IMR-90 (cell line): ENCODE data around the gene FMN2. TPM values are rescaled to one million over a fixed set of nuclear protein-coding genes. Genes with fewer than 3 reads are reported as not detected.

Source experiments
- ATAC-seq: fragments of 200-7000 bp; cut with Tn5 transposase; 2 replicates; pipeline ENCODE4 v1.9.1; 2020; ENCODE audit warnings: low read depth, mild to moderate bottlenecking, moderate library complexity
- BruUV-seq: library from RNA; stranded (reverse); fragments of 400-500 nt; replicated peaks from 2 replicates; lab custom pipeline; 2021; lab: Mats Ljungman, UMichigan
- CTCF ChIA-PET: fragments of 300-600 bp; formaldehyde crosslinking; extraction: SDS; loops from one replicate; lab custom pipeline; 2021; ENCODE audit warnings: antibody characterized with exemption; lab: Yijun Ruan, JAX
- POLR2A ChIA-PET: fragments of 300-600 bp; sonication (Branson Sonifier 250); formaldehyde crosslinking; loops from one replicate; lab custom pipeline; 2022; ENCODE audit warnings: antibody characterized with exemption; ENCODE audit not compliant: unreplicated experiment; lab: Charles Lee
- DNase-seq: peaks from one replicate; pipeline ENCODE4 v3.0.0; 2013
- H2AFZ ChIP-seq: replicated peaks from 2 replicates; pipeline ENCODE3; 2013; ENCODE audit warnings: low read length, mild to moderate bottlenecking; ENCODE audit not compliant: poor library complexity
- H2AK5ac ChIP-seq: 2 replicates; pipeline ENCODE4 v1.6.1; 2013; ENCODE audit warnings: low read depth, low read length, inconsistent platforms
- H2AK9ac ChIP-seq: replicated peaks from 2 replicates; pipeline ENCODE3; 2013; ENCODE audit warnings: mild to moderate bottlenecking, low read depth, low read length, moderate library complexity; ENCODE audit not compliant: poor library complexity
- H2BK120ac ChIP-seq: 2 replicates; pipeline ENCODE4 v1.6.1; 2013; ENCODE audit warnings: low read depth, low read length, inconsistent platforms
- H2BK15ac ChIP-seq: 3 replicates; pipeline ENCODE4 v1.6.1; 2013; ENCODE audit warnings: low read depth, low read length, inconsistent platforms
- H2BK20ac ChIP-seq: 2 replicates; pipeline ENCODE4 v1.6.1; 2013; ENCODE audit warnings: low read depth, mild to moderate bottlenecking, inconsistent platforms, low read length, moderate library complexity
- H2BK5ac ChIP-seq: 2 replicates; pipeline ENCODE4 v1.6.1; 2013; ENCODE audit warnings: mild to moderate bottlenecking, low read depth, low read length, inconsistent platforms; ENCODE audit not compliant: poor library complexity, severe bottlenecking
- H3K14ac ChIP-seq: replicated peaks from 2 replicates; pipeline ENCODE4 v1.6.1; 2013; ENCODE audit warnings: low read depth, low read length, inconsistent platforms
- H3K18ac ChIP-seq: 2 replicates; pipeline ENCODE4 v1.6.1; 2013; ENCODE audit warnings: low read depth, low read length, control low read depth
- H3K23ac ChIP-seq: 2 replicates; pipeline ENCODE4 v1.6.1; 2013; ENCODE audit warnings: low read depth, low read length, inconsistent platforms
- H3K27ac ChIP-seq: 2 replicates; pipeline ENCODE4 v1.5.1; 2013; ENCODE audit warnings: mild to moderate bottlenecking, control low read depth, low read length; ENCODE audit not compliant: insufficient read depth
- H3K27me3 ChIP-seq: 2 replicates; pipeline ENCODE4 v1.6.1; 2013; ENCODE audit warnings: low read length; ENCODE audit not compliant: control insufficient read depth, insufficient read depth
- H3K36me3 ChIP-seq: 2 replicates; pipeline ENCODE4 v1.6.1; 2013; ENCODE audit warnings: low read length, mixed read lengths; ENCODE audit not compliant: control insufficient read depth, insufficient read depth
- H3K4ac ChIP-seq: 2 replicates; pipeline ENCODE4 v1.6.1; 2013; ENCODE audit warnings: low read depth, low read length, inconsistent platforms
- H3K4me1 ChIP-seq: 2 replicates; pipeline ENCODE4 v1.6.1; 2013; ENCODE audit warnings: low read length, mixed read lengths; ENCODE audit not compliant: control insufficient read depth, insufficient read depth
- H3K4me2 ChIP-seq: 2 replicates; pipeline ENCODE4 v1.6.1; 2013; ENCODE audit warnings: low read depth, mild to moderate bottlenecking, control low read depth, low read length, moderate library complexity
- H3K4me3 ChIP-seq: 2 replicates; pipeline ENCODE4 v1.5.1; 2013; ENCODE audit warnings: low read depth, mild to moderate bottlenecking, control low read depth, low read length, moderate library complexity; ENCODE audit not compliant: insufficient read depth
- H3K56ac ChIP-seq: 2 replicates; pipeline ENCODE4 v1.6.1; 2013; ENCODE audit warnings: low read length, inconsistent platforms; ENCODE audit not compliant: insufficient read depth; ENCODE audit errors: extremely low read depth
- H3K79me1 ChIP-seq, 2 experiments: 2 replicates each; pipeline ENCODE4 v1.6.1; 2013; ENCODE audit warnings: low read length in 2 of 2, inconsistent platforms in 1 of 2, low read depth in 1 of 2
- H3K9ac ChIP-seq: 2 replicates; pipeline ENCODE4 v1.6.1; 2013; ENCODE audit warnings: low read depth, low read length, control low read depth
- H3K9me1 ChIP-seq: 2 replicates; pipeline ENCODE4 v1.6.1; 2013; ENCODE audit warnings: low read length, inconsistent platforms; ENCODE audit not compliant: insufficient read depth
- H3K9me3 ChIP-seq: 2 replicates; pipeline ENCODE4 v1.6.1; 2013; ENCODE audit warnings: low read length; ENCODE audit not compliant: control insufficient read depth, insufficient read depth
- H4K20me1 ChIP-seq: 2 replicates; pipeline ENCODE4 v1.6.1; 2013; ENCODE audit warnings: low read length, inconsistent platforms; ENCODE audit not compliant: insufficient read depth
- H4K5ac ChIP-seq: 2 replicates; pipeline ENCODE4 v1.6.1; 2013; ENCODE audit warnings: mild to moderate bottlenecking, low read depth, low read length, control low read depth
- H4K8ac ChIP-seq, 2 experiments: 2 replicates each; pipeline ENCODE4 v1.6.1; 2013; ENCODE audit warnings: low read depth in 2 of 2, low read length in 2 of 2, control low read depth in 1 of 2, inconsistent platforms in 1 of 2
- H4K91ac ChIP-seq: 2 replicates; pipeline ENCODE4 v1.6.1; 2013; ENCODE audit warnings: low read depth, low read length, inconsistent platforms; ENCODE audit not compliant: insufficient read depth
- MAZ ChIP-seq: IDR thresholded peaks from 2 replicates; pipeline ENCODE4 v1.6.1; 2012; ENCODE audit warnings: low read depth, mild to moderate bottlenecking, low read length, improper control_type of control experiment, moderate library complexity, borderline replicate concordance
- MXI1 ChIP-seq: IDR thresholded peaks from 2 replicates; pipeline ENCODE4 v1.6.1; 2012; ENCODE audit warnings: low read depth, mild to moderate bottlenecking, low read length, moderate library complexity, borderline replicate concordance
- NFE2L2 ChIP-seq: fragments of 150-350 bp; IDR thresholded peaks from 2 replicates; pipeline ENCODE4 v1.6.1; 2016; ENCODE audit warnings: low read depth, mild to moderate bottlenecking, low read length
- RAD21 ChIP-seq: IDR thresholded peaks from 2 replicates; pipeline ENCODE4 v1.6.1; 2012; ENCODE audit warnings: low read length, improper control_type of control experiment
- RFX5 ChIP-seq: IDR thresholded peaks from 2 replicates; pipeline ENCODE4 v1.8.0; 2012; ENCODE audit warnings: low read depth, mild to moderate bottlenecking, low read length, moderate library complexity
- SMC3 ChIP-seq: fragments of 150-350 bp; IDR thresholded peaks from 2 replicates; pipeline ENCODE4 v1.6.1; 2016; ENCODE audit warnings: low read depth, mild to moderate bottlenecking, antibody characterized with exemption, low read length, moderate library complexity
- WGBS, 2 experiments: methylation state at CpG; one replicate each; pipeline versions ENCODE4 v1.1.5 to v1.1.7; 2013; ENCODE audit warnings: missing lambda C conversion rate in 2 of 2; ENCODE audit not compliant: insufficient read length in 1 of 2; ENCODE audit errors: extremely low coverage in 2 of 2; 5-methylcytosine and 5-hydroxymethylcytosine counted together
- dilution Hi-C: fragments of 300-500 bp; cut with HindIII; formaldehyde crosslinking; loops from one replicate; pipeline ENCODE4 v1.14.3; 2018; ENCODE audit warnings: low sequenced_read_pairs; ENCODE audit not compliant: unreplicated experiment
- in situ Hi-C: fragments of 300-500 bp; cut with MboI; formaldehyde crosslinking; loops from 3 replicates; pipeline ENCODE4 v1.14.3; 2019; ENCODE audit warnings: low sequenced_read_pairs, inconsistent platforms, mixed read lengths
- intact Hi-C: fragments of 100-400 bp; cut with micrococcal nuclease; formaldehyde crosslinking; loops from 2 replicates; pipeline ENCODE4 v1.10.0; 2022
- polyA plus RNA-seq, 3 experiments: library from polyadenylated mRNA; depleted of rRNA; stranded (reverse); fragments of >200 nt; gene quantifications; 2 replicates each; pipeline ENCODE4 v1.2.3, GENCODE V29; 2012; ENCODE audit warnings: low replicate concordance in 1 of 3
- total RNA-seq: library from RNA; depleted of rRNA; stranded (reverse); fragments of >200 nt; gene quantifications from 2 replicates; pipeline ENCODE4 v1.2.3, GENCODE V29; 2012

FMN2 gene
- total and polyA plus RNA-seq, 2 of the 4 experiments (the other 2 are of a cell fraction), result 29.0 to 35.8 TPM

- ATAC-seq, result no peak
- H2BK5ac ChIP-seq, result no peak overlapping the region
- H3K36me3 ChIP-seq, result no peaks in the 10 kb centered on the region
- BruUV-seq, result no TSS peak
- ChIA-PET CTCF (no interaction called here), POLR2A (no interaction called here)
- H2AFZ ChIP-seq, result no peak overlapping the region
- intact Hi-C loops, result no loop called here
- dilution Hi-C loops, result no loop called here
- H4K91ac ChIP-seq, result no peak overlapping the region
- DNase-seq, result no peak
- H3K4me3 ChIP-seq, result no peak overlapping the region
- no peak overlapping the region for H3K4ac ChIP-seq
- no peak overlapping the region for H2AK5ac ChIP-seq
- peaks cover 62% of the 10 kb centered on the region; the same call in 1 of the 2 replicates for H4K20me1 ChIP-seq
- no peaks in the 10 kb centered on the region for H3K27me3 ChIP-seq
- H3K56ac ChIP-seq, result no peak overlapping the region
- no peak overlapping the region for H4K8ac ChIP-seq
- 80% methylated on average over 1 of the region's 6 CpGs; no CpG with 5 or more reads in 1 of the 2 experiments for WGBS, 2 experiments
- H3K9ac ChIP-seq, result no peak overlapping the region
- H4K5ac ChIP-seq, result no peak overlapping the region
- peaks cover 41 to 76% of the 10 kb centered on the region in 2 experiments for H3K79me1 ChIP-seq
- H3K9me3 ChIP-seq, result no peaks in the 10 kb centered on the region
- H3K18ac ChIP-seq, result no peak overlapping the region
- no peak overlapping the region for H2BK120ac ChIP-seq
- TF ChIP-seq RAD21 (no peak), NFE2L2 (no peak), SMC3 (no peak), MAZ (no peak), MXI1 (no peak), RFX5 (no peak)
- no peak overlapping the region for H2BK20ac ChIP-seq
- H3K4me2 ChIP-seq, result no peak overlapping the region
- no peak overlapping the region for H3K14ac ChIP-seq
- no peak overlapping the region for H3K27ac ChIP-seq
- no peak overlapping the region for H2AK9ac ChIP-seq
- in situ Hi-C loops, result no loop called here
- peaks cover 15% of the 10 kb centered on the region for H3K9me1 ChIP-seq
- H3K23ac ChIP-seq, result no peak overlapping the region
- H2BK15ac ChIP-seq, result no peak overlapping the region
- H3K4me1 ChIP-seq, result peaks cover 7% of the 10 kb centered on the region
Measured at GRCh38 chr1:240115831-240116230, 24.1 kb downstream of the FMN2 start.
